Mammary epithelial cell (primary cell): ENCODE data around the gene COL20A1.

Experiments
- EZH2 ChIP-seq: IDR thresholded peaks from 2 replicates; pipeline ENCODE4 v1.6.1; 2012; ENCODE audit warnings: low read length, inconsistent platforms, borderline replicate concordance
- TF ChIP-seq, protein P1 (sequence below), 2 donors: IDR thresholded peaks in 1 of 2; conservative IDR thresholded peaks in 1 of 2; 2 replicates each; pipeline ENCODE4 v1.5.1; 2011 to 2012; ENCODE audit warnings: inconsistent platforms in 2 of 2, low read length in 2 of 2, mild to moderate bottlenecking in 2 of 2, control low read depth in 1 of 2, low read depth in 1 of 2; ENCODE audit not compliant: insufficient read depth in 1 of 2; ENCODE audit errors: extremely low read depth in 1 of 2

DNA sequence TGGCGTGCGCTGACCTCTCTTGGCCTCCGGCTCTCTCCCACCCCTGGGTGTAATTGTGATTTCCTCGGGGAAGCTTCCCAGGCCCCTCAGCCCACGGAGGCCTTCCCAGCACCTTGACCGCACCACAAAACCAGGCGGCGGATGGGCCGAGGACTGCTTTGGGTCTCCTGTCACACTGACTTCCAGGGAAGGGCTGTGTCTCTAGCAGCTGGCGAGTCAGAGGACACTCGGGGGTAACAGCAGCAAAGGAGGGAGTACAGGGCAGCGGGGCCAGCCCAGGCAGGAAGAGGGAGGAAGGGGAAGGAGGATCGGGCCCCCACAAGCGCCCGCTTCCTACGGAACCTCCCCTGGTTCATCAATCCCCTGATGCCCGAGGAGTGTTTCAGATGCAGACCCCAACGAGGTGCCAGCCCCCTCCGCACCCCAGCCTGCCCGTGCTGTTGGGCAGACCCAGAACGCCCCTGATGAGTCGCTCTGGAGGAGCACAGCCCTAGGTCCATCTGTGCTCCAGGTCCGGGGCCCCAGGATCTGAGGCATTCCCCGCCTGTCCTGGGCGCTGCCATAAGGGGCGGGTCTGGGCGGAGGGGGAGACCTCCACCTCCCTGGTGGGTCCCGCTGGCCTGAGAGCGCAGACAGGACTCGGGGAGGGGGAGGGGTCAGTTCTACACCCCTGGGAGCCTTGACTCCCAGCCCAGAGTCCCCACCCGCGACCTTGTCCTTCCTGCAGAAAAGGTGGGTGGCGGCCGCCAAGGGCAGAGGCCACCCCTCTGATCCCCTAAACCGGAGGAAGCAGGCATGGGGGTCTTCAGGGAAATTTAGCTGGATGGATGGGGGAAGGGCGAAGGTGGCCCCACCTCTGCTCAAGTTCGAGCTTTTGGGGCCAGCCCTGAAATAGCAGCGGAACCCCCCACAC, 67.2 kb downstream of the COL20A1 start:
- TF ChIP-seq, protein P1, sequence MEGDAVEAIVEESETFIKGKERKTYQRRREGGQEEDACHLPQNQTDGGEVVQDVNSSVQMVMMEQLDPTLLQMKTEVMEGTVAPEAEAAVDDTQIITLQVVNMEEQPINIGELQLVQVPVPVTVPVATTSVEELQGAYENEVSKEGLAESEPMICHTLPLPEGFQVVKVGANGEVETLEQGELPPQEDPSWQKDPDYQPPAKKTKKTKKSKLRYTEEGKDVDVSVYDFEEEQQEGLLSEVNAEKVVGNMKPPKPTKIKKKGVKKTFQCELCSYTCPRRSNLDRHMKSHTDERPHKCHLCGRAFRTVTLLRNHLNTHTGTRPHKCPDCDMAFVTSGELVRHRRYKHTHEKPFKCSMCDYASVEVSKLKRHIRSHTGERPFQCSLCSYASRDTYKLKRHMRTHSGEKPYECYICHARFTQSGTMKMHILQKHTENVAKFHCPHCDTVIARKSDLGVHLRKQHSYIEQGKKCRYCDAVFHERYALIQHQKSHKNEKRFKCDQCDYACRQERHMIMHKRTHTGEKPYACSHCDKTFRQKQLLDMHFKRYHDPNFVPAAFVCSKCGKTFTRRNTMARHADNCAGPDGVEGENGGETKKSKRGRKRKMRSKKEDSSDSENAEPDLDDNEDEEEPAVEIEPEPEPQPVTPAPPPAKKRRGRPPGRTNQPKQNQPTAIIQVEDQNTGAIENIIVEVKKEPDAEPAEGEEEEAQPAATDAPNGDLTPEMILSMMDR (conservative IDR thresholded peaks at IDR 0.05 in 1 of 2, IDR thresholded peaks at IDR 0.05 in 1 of 2; ENCODE audit: extremely low read depth in 1 of 2, insufficient read depth in 1 of 2, low read depth in 1 of 2, low read length in 2 of 2), result no peak
- TF ChIP-seq EZH2, result no peak
